ENCODE measurements around the gene LRRD1. TPM values are rescaled to one million over a fixed set of nuclear protein-coding genes. Genes with fewer than 3 reads are reported as not detected.

LRRD1 gene
- 0.44 TPM for total RNA-seq

DNA sequence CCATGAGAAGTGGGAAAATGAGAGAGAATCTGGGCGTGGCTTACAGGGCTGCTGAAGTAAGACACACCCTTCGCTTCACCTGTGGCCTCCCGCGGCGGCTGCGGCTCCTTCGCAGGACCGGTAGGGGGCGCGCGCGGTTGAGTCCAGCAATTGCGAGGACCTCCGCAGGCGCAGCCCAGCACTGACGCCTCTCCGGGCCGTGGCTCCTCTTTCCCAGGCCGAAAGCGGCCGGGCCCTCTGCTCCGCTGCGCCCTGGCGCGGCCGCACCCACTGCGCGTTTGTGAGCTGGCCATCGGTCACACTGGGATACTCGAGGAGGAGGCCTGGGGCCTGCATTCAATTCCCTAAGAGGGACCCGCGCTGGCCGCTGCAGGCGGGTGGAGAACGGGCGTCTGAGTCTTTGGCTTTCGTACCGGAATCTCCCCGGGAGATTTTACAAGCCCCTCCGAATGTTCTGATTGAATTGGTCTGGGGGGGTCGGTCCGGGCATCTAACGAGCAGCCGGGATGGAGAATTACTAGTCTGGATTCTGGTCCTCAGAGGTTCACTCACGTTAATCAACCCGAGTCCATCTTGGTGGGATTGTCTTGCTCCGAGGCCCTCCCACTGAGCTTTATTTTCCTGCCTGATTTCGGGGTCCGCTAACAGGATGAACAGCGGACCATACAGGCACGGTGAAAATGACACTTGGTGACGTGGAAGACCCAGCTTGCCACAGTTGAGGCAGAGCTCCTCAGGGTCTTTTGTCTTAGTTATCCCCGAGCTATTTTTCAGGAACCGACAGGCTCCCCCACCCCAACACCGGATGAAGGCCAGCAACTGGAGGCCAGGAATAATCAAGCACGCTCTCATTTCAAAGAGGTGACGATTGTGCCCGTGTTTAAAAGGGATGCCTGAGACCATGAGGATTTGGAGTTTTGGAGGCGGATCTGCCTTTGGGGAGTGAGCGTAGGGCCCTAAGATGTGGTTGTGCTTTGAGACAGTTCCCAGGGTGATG is at the start of gene LRRD1:
Gene LRRD1 (minus strand): TSS at position 215 of the 997 bp plus-strand sequence. CDS start 13,940 bp downstream, outside the sequence.

GRCh38 chr7:92134271-92135051 is 44.5 kb downstream of the LRRD1 start, which contains the start of gene CYP51A1:
Gene CYP51A1 (minus strand): TSS chr7:92134477. CDS start chr7:92134364, 113 bp downstream.

Other genes with a start within 250 kb of the LRRD1 start
- 302 TPM for gene AKAP9, start 238.3 kb downstream of the LRRD1 start, total RNA-seq
- 110 TPM for gene CYP51A1, start 44.7 kb downstream of the LRRD1 start, total RNA-seq
- gene KRIT1, start 66.8 kb upstream of the LRRD1 start, total RNA-seq, result 137 TPM
- 63.7 TPM for gene ANKIB1, start 66.8 kb upstream of the LRRD1 start, total RNA-seq

Measured in camera-type eye (tissue), 1 donor.